GM18873 (cell line): ENCODE results near the gene LRRC40.
A peak's percentile ranks its signal among the peaks of the same experiment; 100 is the strongest.
"Not testable (repeated sequence)": the region's sequence is repeated elsewhere in the genome, so short reads cannot be mapped to it uniquely, and the experiment has no call there.

Experiments
- ATAC-seq: cut with Tn5 transposase; IDR thresholded peaks from one replicate; pipeline ENCODE4 v1.9.1; 2021; ENCODE audit warnings: mild to moderate bottlenecking, moderate library complexity, moderate number of reproducible peaks; ENCODE audit not compliant: unreplicated experiment, low FRiP score

Gene LRRC40

GRCh38 chr1:70205434-70206118 lies at the start of gene LRRC40:
Gene LRRC40, minus strand, starts transcription at chr1:70205579. Its CDS starts 39 bp downstream, at chr1:70205540.
- ATAC-seq = peak; percentile 79

- ATAC-seq = no peak
Observed at GRCh38 chr1:70248729-70249128, 43.4 kb upstream of the LRRC40 start.

- ATAC-seq = no peak
Observed at GRCh38 chr1:70247768-70248167, 42.4 kb upstream of the LRRC40 start.

DNA sequence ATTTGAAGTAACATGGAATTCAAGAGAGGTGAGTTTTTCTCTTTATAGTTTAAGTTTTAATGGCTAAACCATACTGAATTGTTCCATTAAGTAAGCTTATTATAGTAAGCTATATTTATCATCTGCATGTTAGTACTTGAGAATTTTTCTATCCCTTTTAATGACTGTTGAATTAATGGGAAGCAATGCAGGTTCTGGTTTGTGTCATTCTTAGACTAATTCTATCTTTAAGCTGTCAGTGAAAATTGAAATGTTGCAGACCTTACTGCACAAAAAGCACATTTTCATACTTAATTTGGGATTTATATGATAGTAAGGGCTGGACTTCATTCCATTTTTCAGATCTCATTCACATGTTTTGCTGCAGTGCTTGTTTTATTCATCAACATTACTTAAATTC lies 41.7 kb upstream of the LRRC40 start:
- ATAC-seq = no peak

GRCh38 chr1:70239940-70240339 lies 34.6 kb upstream of the LRRC40 start:
- no peak for ATAC-seq

DNA sequence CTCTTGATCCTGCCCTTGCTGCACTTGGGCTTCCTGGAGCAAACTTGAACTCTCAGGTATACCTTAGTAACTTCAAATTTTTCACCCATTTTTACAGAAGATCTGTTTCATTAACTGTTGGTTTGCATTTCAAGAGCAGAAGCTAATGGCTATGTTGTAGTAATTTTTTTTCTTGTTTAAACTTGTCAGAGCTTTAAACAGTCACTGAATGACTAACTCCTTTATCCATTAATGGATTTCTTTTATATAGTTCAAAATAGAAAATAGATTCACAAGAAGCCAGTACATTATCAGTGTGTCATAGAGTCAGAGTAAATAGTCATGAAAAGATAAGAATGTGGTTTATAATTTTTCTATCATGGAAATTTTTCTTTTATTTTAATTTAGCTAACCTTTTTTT lies 29.4 kb upstream of the LRRC40 start:
- no peak for ATAC-seq

- no peak for ATAC-seq
Observed at GRCh38 chr1:70231475-70231874, 26.1 kb upstream of the LRRC40 start.

GRCh38 chr1:70228670-70229069 lies 23.3 kb upstream of the LRRC40 start:
- no peak for ATAC-seq

DNA sequence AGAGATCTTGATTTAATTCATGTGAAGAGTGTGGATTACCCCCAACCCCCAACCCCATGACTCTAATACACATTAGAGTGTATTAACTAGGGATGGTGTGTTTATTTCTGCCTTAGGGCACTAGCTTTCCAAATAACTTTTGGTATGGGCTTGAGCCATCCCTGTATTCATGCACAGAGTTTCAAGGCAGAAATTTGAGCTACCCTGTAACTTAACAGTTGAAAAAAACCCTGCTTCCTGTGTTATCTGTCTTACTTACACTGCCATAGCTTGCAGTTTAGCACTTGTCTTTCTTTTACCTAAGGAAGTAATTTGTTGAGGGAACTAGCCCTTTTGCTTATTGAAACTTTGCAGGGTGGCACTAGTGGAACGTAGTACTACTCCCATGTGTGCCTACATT lies 22.1 kb upstream of the LRRC40 start:
- no peak for ATAC-seq

- ATAC-seq = no peak
Observed at GRCh38 chr1:70224954-70225353, 19.6 kb upstream of the LRRC40 start.

DNA sequence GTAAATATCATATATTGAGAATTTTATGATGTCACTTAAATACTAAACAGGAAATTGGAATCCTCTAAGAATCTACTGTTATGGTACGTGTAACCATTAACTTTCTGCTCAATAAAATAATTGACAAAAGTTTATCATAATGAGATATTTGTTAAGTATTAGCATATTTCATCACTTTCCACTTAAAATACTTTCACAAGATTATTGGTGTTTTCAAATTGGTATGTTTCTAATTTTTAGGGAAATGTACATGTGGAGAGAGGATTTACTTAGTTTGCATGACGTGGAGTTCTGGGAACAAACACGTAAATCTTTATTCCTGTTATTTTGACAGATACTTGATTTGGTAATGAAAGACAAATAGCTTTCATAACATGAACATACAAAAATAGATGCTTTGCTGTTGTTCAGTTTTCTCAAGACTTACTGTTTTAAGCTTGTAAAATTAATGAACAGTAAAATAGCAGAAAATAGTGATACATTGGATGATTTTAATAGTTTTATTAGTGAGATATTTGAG lies 17.4 kb upstream of the LRRC40 start:
- ATAC-seq = no peak

- peak; percentile 82 for ATAC-seq
Observed at GRCh38 chr1:70221238-70222121, 16.1 kb upstream of the LRRC40 start, which contains the start of gene SRSF11. Gene SRSF11, plus strand, starts transcription at chr1:70221380. Its CDS starts 257 bp downstream, at chr1:70221637.

- ATAC-seq = peak; percentile 21
Observed at GRCh38 chr1:70220517-70221237, 15.3 kb upstream of the LRRC40 start.

GRCh38 chr1:70220015-70220414 lies 14.6 kb upstream of the LRRC40 start:
- ATAC-seq = no peak

GRCh38 chr1:70211541-70211940 lies 6.2 kb upstream of the LRRC40 start:
- no peak for ATAC-seq

- ATAC-seq = no peak
Observed at GRCh38 chr1:70210820-70211219, 5.4 kb upstream of the LRRC40 start.

GRCh38 chr1:70208292-70208691 lies 2.9 kb upstream of the LRRC40 start:
- ATAC-seq = no peak

- ATAC-seq = no peak
Observed at GRCh38 chr1:70207492-70207891, 2.1 kb upstream of the LRRC40 start.

- not testable (repeated sequence) for ATAC-seq
Observed at GRCh38 chr1:70206833-70207232, 1.5 kb upstream of the LRRC40 start.

DNA sequence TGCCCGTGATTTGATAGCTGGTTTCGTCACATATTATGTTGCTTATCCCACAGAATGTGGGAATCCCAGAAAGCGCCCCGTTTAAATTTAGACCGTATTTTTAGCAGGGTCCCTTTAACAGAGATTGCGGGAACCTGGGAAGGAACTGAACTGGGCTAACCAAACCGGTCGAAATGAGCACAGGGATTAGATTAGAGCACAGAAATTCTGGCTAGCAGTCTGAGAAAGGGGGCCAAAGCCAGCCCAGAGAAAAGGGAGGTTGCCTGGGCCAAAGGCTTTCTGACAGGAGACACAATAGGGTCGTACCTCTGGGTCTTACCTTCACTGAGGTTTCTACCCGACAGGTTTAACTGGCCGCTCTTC lies 327 bp downstream of the LRRC40 start:
- ATAC-seq = peak; percentile 34

DNA sequence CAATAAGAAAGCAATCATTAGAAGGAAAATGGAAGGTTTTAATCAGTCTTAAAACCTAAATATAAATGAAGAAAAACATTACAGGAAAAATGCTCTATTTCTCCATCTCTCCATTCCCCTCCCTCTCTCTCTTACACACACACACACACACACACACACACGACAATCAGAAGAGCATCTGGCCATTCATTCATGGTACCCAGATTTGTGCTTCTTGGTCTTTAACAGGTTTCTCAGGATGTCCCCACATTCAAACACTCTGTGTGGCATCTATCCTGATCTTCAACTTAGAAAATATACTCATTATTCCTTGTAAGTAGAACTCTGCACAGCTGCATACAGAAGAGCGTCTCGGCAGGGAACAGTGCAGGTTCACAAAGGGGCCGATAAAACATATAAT lies 779 bp downstream of the LRRC40 start:
- ATAC-seq = no peak
